PC-9 (cell line): ENCODE data around the gene IL17RA.

Experiments used
- CTCF ChIP-seq: fragments of 200-600 bp; sonication (generic); conservative IDR thresholded peaks from 2 replicates; pipeline ENCODE4 v1.6.1; 2017; ENCODE audit warnings: mixed run types, antibody characterized with exemption, mild to moderate bottlenecking, moderate library complexity
- EZH2 ChIP-seq: fragments of 200-600 bp; sonication (generic); IDR thresholded peaks from 2 replicates; pipeline ENCODE4 v1.8.0; 2017; ENCODE audit warnings: antibody characterized with exemption, low read depth

- no peak for TF ChIP-seq CTCF
- TF ChIP-seq EZH2, result no peak
These were observed 2.1 kb downstream of the IL17RA start for GRCh38 chr22:17086788-17087497.
